H1 (cell line): ENCODE results near the gene NTMT1.

Source experiments
- CTCF ChIP-seq, 3 experiments: IDR thresholded peaks; 1 replicate in 2 of 3; 2 replicates in 1 of 3; pipeline versions ENCODE4 v1.5.1 to v1.6.1; 2011; ENCODE audit warnings: low read length in 3 of 3, mild to moderate bottlenecking in 3 of 3, inconsistent platforms in 2 of 3, low read depth in 1 of 3, moderate library complexity in 1 of 3; ENCODE audit not compliant: insufficient read depth in 1 of 3; ENCODE audit errors: control extremely low read depth in 1 of 3
- EP300 ChIP-seq, 2 experiments: IDR thresholded peaks; 1 replicate in 1 of 2; 2 replicates in 1 of 2; pipeline ENCODE4 v1.6.1; 2011 to 2012; ENCODE audit warnings: low read depth in 2 of 2, low read length in 2 of 2, mild to moderate bottlenecking in 2 of 2, borderline replicate concordance in 1 of 2, inconsistent platforms in 1 of 2, moderate library complexity in 1 of 2
- POLR2AphosphoS5 ChIP-seq: IDR thresholded peaks from 2 replicates; pipeline ENCODE4 v1.6.1; 2011; ENCODE audit warnings: low read depth, low read length

- TF ChIP-seq CTCF (IDR thresholded peaks at IDR 0.05; ENCODE audit: control extremely low read depth in 1 of 3, insufficient read depth in 1 of 3, low read depth in 1 of 3, low read length in 3 of 3): no peak
- no peak for TF ChIP-seq EP300 (IDR thresholded peaks at IDR 0.05; ENCODE audit: borderline replicate concordance in 1 of 2, low read depth in 2 of 2, low read length in 2 of 2)
- no peak for TF ChIP-seq POLR2AphosphoS5
Measured at GRCh38 chr9:129614932-129615331, 11.0 kb upstream of the NTMT1 start.
